SW480 (cell line): ENCODE results near the gene SLIT3.

Experiments used
- DNase-seq: peaks from one replicate; pipeline ENCODE4 v3.0.0-alpha.2; 2016; ENCODE audit warnings: low spot score

The SLIT3 gene

GRCh38 chr5:168737066-168737465, 563.9 kb downstream of the SLIT3 start:
- DNase-seq, result no peak

- DNase-seq, result no peak
Observed at GRCh38 chr5:168736281-168736831, 564.6 kb downstream of the SLIT3 start.

GRCh38 chr5:168734620-168735300, 566.2 kb downstream of the SLIT3 start:
- DNase-seq, result peak; percentile 25

- no peak for DNase-seq
Observed at GRCh38 chr5:168734119-168734518, 566.8 kb downstream of the SLIT3 start.

- DNase-seq, result no peak
Observed at GRCh38 chr5:168728546-168729211, 572.3 kb downstream of the SLIT3 start.

GRCh38 chr5:168727547-168727946, 573.4 kb downstream of the SLIT3 start:
- DNase-seq, result no peak

- no peak for DNase-seq
Observed at GRCh38 chr5:168726342-168726741, 574.6 kb downstream of the SLIT3 start.

- DNase-seq, result no peak
Observed at GRCh38 chr5:168724227-168724626, 576.7 kb downstream of the SLIT3 start.

- DNase-seq, result no peak
Observed at GRCh38 chr5:168723037-168723436, 577.9 kb downstream of the SLIT3 start.

- DNase-seq, result no peak
Observed at GRCh38 chr5:168721966-168722365, 579.0 kb downstream of the SLIT3 start.

GRCh38 chr5:168721002-168721753, 579.8 kb downstream of the SLIT3 start:
- no peak for DNase-seq

GRCh38 chr5:168720575-168720974, 580.4 kb downstream of the SLIT3 start:
- no peak for DNase-seq

GRCh38 chr5:168714046-168714445, 586.9 kb downstream of the SLIT3 start:
- DNase-seq, result no peak

- no peak for DNase-seq
Observed at GRCh38 chr5:168713051-168713450, 587.9 kb downstream of the SLIT3 start.

GRCh38 chr5:168712280-168712924, 588.5 kb downstream of the SLIT3 start:
- DNase-seq, result no peak

- no peak for DNase-seq
Observed at GRCh38 chr5:168710706-168711105, 590.2 kb downstream of the SLIT3 start.

- DNase-seq, result no peak
Observed at GRCh38 chr5:168707716-168708695, 592.9 kb downstream of the SLIT3 start.

GRCh38 chr5:168706655-168707069, 594.3 kb downstream of the SLIT3 start:
- DNase-seq, result peak; percentile 71

- DNase-seq, result no peak
Observed at GRCh38 chr5:168705321-168705720, 595.6 kb downstream of the SLIT3 start.

GRCh38 chr5:168702511-168702910, 598.4 kb downstream of the SLIT3 start:
- DNase-seq, result no peak

GRCh38 chr5:168701641-168702040, 599.3 kb downstream of the SLIT3 start:
- DNase-seq, result no peak
